GM21529 (cell line): Measurements from ENCODE around the gene HELZ.
"Not testable (repeated sequence)": the region's sequence is repeated elsewhere in the genome, so short reads cannot be mapped to it uniquely, and the experiment has no call there.

ENCODE experiments used
- ATAC-seq: cut with Tn5 transposase; IDR thresholded peaks from one replicate; pipeline ENCODE4 v1.9.1; 2021; ENCODE audit not compliant: unreplicated experiment

HELZ gene

DNA sequence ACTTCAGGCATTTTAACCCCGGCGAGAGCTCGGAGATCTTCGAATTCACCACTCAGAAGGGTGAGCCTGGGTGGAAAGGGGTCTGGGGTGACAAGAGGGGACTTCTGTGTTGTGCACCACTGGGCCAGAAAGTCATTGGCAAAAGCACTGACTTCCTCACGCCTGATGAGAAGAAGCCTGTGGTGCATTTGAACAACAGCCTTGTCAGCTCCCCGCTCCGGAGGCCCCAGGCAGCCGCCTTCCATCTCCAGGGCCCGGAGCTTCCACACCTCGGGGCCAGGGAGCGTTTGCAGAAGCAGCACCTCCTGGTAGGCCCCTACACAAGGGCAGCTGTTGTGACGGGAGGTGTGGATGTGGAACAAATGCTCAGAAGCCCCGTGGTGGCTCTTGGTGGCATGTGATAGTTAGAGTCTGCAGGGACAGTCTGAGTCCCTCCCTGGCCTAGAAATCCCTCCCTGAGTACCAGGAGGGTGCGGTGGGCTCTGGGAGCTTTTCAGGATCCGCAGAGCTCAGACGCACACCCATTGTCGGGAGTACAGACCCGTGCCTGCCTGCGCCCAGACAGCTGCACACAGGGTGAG lies 190.9 kb downstream of the HELZ start:
- no peak for ATAC-seq

DNA sequence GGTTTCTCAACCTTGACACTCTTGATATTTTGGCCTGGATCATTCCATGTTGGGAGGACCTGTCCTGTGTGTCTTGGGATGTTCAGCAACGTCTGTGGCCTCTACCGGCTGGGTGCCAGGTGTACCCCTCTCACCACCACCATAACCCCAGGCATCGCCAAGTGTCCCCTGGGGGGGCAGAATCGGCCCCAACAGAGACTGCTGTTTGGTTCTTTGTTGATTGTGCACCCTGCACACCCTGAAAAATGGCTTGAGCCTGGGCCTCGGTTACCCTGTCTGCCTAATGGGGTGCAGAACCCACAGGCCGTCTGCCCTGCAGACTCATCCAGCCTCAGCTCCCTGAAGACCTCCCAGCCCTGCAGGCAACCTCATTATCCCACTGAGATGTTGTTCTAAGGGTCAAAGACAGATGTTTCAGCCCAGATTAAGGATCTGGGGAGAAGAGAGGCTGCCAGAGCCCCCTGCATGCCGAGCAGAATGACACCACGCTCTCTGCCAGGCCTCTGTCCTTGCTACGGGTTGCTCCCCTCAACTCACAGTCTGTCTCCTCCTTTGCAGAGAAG lies 191.5 kb downstream of the HELZ start:
- ATAC-seq: no peak

GRCh38 chr17:67052720-67053437 lies 192.1 kb downstream of the HELZ start:
- no peak for ATAC-seq

- ATAC-seq: no peak
Observed at GRCh38 chr17:67051837-67052236, 193.2 kb downstream of the HELZ start.

GRCh38 chr17:67051155-67051538 lies 193.8 kb downstream of the HELZ start:
- ATAC-seq: no peak

DNA sequence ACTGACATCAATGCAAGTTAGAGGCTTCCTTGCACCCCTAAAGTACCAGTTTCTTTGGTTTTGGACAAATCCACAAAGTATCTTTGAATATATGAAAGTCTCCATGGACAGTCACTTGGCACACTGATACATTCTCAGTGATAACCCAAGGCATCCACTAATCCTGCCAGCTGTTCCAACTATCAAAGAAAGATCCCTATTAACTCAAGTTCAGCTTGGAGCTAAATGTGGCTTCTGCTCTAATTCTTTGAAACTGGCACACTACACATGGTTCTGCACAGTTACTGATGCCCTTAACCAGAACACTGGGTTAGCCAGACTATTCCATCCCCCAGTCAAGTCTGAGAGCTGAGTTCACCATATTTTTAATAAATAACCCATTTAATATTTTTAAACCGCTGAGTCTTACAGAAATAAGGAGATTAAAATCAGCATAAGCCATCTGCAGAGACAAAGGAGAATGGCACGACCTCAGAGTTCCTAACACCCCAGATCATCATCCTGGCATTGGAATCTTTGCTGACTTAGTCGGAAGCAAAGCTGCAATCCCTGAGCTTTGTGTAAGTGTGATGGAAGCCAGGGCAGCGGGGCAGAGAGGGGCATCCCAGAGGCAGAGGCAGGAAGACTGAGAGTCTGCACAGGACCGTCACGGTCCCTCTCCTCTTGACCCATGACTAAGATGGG lies 194.4 kb downstream of the HELZ start:
- ATAC-seq: no peak

GRCh38 chr17:67050066-67050465 lies 194.9 kb downstream of the HELZ start:
- no peak for ATAC-seq

DNA sequence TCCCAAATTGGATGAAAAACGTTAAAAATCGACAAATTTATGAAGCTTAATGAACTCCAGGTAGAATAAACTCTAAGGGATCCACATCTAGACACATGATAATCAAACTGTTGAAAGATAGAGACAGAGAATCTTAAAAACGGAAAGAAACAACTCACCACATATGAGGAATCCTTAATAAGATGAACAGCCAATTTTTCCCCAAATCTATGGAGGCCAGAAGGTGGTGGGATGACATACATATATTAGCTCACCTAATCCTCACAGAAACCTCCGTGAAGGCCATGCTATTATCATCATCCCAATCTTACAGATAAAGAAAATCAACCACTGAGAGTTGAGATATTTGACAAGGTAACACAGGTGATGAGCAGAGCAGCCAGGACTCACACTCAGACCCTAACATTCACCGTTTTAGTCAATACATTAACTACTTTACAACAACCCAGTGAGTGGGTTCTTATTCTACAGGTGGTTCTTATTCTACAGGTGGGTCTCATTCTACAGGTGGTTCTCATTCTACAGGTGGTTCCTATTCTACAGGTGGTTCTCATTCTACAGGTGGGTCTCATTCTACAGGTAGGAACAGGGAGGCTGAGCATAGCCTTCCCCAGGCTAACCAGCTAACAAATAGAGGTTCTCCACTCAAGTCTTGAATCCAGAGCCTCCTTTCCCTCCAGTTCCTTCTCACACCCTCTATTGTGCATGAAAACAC lies 195.8 kb downstream of the HELZ start:
- ATAC-seq: no peak

- ATAC-seq: no peak
Observed at GRCh38 chr17:67047382-67047781, 197.6 kb downstream of the HELZ start.

GRCh38 chr17:67046398-67046797 lies 198.6 kb downstream of the HELZ start:
- ATAC-seq: no peak

DNA sequence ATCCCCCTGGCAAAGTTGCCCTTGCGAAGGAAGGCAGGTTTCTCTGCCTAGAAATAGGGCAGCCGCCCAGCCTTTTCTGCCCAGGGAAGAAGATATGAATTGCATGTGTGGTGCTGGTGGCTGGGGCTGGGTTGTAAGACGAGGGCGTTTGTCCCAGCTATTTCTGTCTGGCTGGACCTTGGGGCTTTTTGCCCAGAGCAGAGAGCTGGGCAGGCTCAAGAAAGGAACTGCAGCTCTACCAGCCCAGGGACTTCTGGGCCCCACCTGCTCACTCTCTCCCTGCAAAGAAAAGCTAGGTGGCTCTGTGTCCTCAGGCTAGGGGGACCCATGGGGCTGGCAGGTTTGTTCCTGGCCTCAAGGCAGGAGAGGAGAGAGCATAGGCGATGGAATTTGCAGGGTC lies 200.1 kb downstream of the HELZ start:
- no peak for ATAC-seq

GRCh38 chr17:67044016-67044772 lies 200.8 kb downstream of the HELZ start, which contains the start of gene CACNG1:
Gene CACNG1 (plus strand): TSS chr17:67044554. CDS start chr17:67044661, 107 bp downstream.
- no peak for ATAC-seq

- ATAC-seq: no peak
Observed at GRCh38 chr17:67043283-67043682, 201.7 kb downstream of the HELZ start.

DNA sequence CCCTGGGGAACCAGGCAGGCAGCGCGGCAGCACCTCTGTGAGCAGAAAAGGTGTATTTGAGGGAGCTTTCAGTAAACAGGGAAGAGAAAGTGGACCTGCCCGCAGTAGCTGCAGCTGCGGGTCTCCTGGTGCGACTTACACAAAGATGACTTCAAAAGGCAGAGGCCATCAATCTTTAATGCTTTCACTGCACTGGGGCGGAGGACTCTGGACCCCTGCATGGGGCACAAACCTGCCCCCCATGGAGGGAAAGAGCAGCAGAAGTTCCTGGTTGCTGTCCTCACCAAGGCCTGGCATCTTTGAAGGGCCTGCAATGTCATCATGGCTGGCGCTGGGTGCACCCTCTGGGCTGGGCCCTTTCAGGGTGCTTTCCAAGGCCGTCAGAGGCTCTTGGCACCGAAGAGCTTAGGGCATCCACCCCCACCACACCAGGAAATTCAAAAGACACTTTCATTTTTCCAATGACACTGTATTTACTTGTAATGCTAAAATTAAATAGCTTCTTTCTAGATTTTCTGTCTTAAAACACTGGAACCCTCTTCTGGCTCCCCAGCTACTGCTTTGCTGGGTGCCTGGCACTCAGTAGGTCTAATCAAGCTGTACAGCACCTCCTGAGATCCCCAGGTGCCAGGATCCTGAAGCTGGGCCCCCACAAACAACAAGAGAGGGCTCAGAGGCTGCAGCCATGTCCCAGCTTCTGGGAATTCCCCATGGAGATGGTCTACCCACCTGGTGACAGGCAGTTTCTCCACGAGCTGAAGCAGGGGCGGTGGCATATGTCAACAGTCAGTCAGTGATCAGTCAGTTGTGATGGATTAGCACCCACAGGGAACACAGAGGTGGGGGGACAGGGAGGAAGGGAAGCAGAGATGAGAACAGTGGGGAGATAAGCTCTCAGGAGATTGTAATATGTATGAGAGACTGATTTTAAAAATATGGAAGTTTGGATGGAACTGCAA lies 202.8 kb downstream of the HELZ start:
- ATAC-seq: no peak

DNA sequence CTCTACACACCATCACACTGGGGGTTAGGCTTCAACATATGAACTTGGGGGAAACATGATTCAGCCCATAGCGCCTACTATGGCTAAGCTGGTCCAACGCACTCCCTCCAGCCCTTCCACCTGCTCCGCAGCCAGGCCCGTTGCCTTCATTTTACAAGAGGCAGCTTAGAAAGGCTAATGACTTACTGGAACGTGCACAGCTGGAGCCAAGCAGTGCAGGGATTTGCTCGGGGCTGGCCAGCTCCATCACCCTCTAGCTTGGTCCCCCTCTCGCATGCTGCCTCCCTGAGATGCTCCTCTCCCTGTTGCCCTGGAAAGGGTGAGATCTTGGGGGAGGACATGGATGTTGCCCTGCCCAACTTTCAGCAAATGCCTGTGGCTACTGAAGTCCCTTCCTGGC lies 203.5 kb downstream of the HELZ start:
- ATAC-seq: no peak

DNA sequence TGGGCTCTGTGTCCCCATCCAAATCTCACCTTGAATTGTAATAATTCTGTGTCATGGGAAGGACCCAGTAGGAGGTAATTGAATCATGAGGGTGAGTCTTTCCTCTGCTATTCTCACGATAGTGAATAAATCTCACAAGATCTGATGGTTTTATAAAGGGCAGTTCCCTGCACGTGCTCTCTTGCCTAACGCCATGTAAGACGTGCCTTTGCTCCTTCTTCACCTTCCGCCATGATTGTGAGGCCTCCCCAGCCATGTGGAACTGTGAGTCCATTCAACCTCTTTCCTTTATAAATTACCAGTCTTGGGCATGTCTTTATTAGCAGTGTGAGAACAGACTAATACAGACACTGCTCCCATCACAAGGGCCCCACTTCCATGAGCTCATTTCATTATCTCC lies 203.9 kb downstream of the HELZ start:
- ATAC-seq: not testable (repeated sequence)

DNA sequence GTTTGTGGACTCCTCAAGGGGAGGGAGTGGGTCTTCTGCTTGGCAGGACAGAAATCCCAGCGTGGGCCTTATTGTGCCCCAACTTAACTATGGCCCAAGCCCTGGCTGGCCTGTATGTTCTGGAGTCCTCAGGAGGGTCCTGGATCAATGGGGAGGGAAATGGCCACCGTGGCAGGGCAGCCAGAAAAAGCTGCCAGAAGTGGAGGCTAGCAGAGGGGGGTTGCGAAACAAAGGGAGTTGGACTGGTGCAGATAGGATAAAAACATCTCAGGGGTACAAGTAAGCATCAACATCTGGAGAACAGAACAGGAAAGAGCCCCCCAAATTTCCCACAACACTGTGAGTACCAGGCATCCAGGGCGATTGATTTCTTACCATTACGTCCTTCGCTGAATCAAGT lies 204.3 kb downstream of the HELZ start:
- no peak for ATAC-seq

DNA sequence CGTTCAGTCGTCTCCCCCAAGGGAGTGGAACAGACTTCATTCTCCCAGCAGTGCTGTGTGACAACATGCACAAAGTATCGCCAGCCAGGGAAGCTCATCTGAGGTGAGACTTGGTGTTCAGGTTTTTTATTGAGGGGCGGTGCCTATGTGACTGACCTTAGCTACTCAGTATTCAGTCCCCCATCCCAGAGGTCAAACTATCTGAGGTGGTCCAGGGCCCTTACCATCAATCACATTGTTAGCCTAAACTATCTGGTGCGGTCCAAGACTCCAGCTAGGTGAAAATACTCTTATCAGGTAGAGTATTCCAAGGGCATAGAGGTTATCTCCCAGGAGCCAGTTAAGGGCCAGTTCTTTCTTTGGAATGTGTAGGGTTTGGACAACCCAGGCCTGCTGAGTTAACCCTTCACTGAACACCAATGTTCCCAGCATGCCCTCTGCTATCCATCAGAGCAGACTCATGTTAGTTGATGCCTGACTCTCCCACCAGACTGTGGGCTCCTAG lies 206.1 kb downstream of the HELZ start:
- no peak for ATAC-seq
